HG03558 (cell line): Measurements from ENCODE around the gene LENEP.

Source experiments
- ATAC-seq: cut with Tn5 transposase; IDR thresholded peaks from one replicate; pipeline ENCODE4 v1.9.1; 2021; ENCODE audit warnings: moderate number of reproducible peaks; ENCODE audit not compliant: unreplicated experiment; ENCODE audit errors: extremely low read depth

The LENEP gene

GRCh38 chr1:155022136-155022926, 28.9 kb downstream of the LENEP start:
- ATAC-seq = no peak

- ATAC-seq = no peak
Measured at GRCh38 chr1:155022927-155023236, 29.5 kb downstream of the LENEP start.

- no peak for ATAC-seq
Measured at GRCh38 chr1:155023627-155024026, 30.2 kb downstream of the LENEP start.

GRCh38 chr1:155024315-155024714, 30.9 kb downstream of the LENEP start:
- no peak for ATAC-seq

GRCh38 chr1:155026154-155026553, 32.8 kb downstream of the LENEP start:
- no peak for ATAC-seq

GRCh38 chr1:155026588-155026987, 33.2 kb downstream of the LENEP start:
- ATAC-seq = no peak

GRCh38 chr1:155029513-155030242, 36.3 kb downstream of the LENEP start:
- ATAC-seq = no peak

GRCh38 chr1:155030243-155030795, 36.9 kb downstream of the LENEP start:
- ATAC-seq = no peak

GRCh38 chr1:155030899-155031298, 37.5 kb downstream of the LENEP start:
- no peak for ATAC-seq

- ATAC-seq = no peak
Measured at GRCh38 chr1:155032886-155033285, 39.5 kb downstream of the LENEP start.

GRCh38 chr1:155033524-155033923, 40.1 kb downstream of the LENEP start, which contains the start of the genes DCST1 and DCST2:
Gene DCST1 (plus strand): TSS chr1:155033824. CDS start chr1:155034037, 213 bp downstream.
Gene DCST2 (minus strand): TSS chr1:155033781. CDS start chr1:155033701, 80 bp downstream.
- ATAC-seq = no peak

GRCh38 chr1:155034318-155035208, 41.2 kb downstream of the LENEP start:
- ATAC-seq = no peak

- ATAC-seq = no peak
Measured at GRCh38 chr1:155035936-155036335, 42.5 kb downstream of the LENEP start.

- ATAC-seq = no peak
Measured at GRCh38 chr1:155037043-155037442, 43.7 kb downstream of the LENEP start.

- no peak for ATAC-seq
Measured at GRCh38 chr1:155037851-155038441, 44.6 kb downstream of the LENEP start.

GRCh38 chr1:155038602-155039307, 45.4 kb downstream of the LENEP start:
- no peak for ATAC-seq

GRCh38 chr1:155039308-155039669, 45.9 kb downstream of the LENEP start:
- ATAC-seq = no peak

- no peak for ATAC-seq
Measured at GRCh38 chr1:155040358-155041093, 47.1 kb downstream of the LENEP start.

GRCh38 chr1:155042789-155043188, 49.4 kb downstream of the LENEP start:
- ATAC-seq = no peak
